ENCODE results near the gene CNTD1. TPM values are rescaled to one million over a fixed set of nuclear protein-coding genes. Genes with fewer than 3 reads are reported as not detected.

The CNTD1 gene
- total and polyA plus RNA-seq, 2 experiments from 2014 or later, result 0.27 to 2.5 TPM

- no peaks in the 10 kb centered on the region for H3K9me3 ChIP-seq (ENCODE audit: low read depth)
- peaks cover 42% of the 10 kb centered on the region for H3K27me3 ChIP-seq
- no peak for DNase-seq (ENCODE audit: low read depth in 1 of 2, low spot score in 1 of 2)
Observed at GRCh38 chr17:42784811-42785592, 13.7 kb upstream of the CNTD1 start.

DNA sequence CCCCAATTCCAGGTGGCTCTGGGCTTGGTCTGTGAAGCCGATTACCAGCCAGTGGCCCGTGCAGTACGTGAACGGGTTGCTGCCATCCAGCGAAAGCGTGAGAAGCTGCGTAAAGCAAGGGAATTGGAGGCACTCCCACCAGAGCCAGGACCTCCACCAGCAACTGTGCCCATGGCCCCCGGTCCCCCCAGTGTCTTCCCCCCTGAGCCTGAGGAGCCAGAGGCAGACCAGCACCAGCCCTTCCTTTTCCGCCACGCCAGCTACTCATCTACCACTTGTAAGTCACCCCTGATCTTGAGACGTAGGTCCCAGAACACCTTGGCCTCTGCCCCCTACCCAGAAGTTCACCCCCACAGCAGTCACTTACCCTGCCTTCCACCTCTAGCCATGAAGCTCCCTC is 11.4 kb upstream of the CNTD1 start:
- no peaks in the 10 kb centered on the region for H3K36me3 ChIP-seq
- no peak for TF ChIP-seq CTCF (IDR thresholded peaks at IDR 0.05; ENCODE audit: low read depth, low read length)
- H3K27ac ChIP-seq, result no peak overlapping the region
- peaks cover 25% of the 10 kb centered on the region for H3K27me3 ChIP-seq
- no peak for DNase-seq (ENCODE audit: low read depth in 1 of 2, low spot score in 1 of 2)
- no peaks in the 10 kb centered on the region for H3K9me3 ChIP-seq (ENCODE audit: low read depth)
- H3K4me1 ChIP-seq (ENCODE audit: low read depth), result no peaks in the 10 kb centered on the region
- H3K4me3 ChIP-seq, result no peak overlapping the region

More at GRCh38 chr17:42784811-42785592, 13.7 kb upstream of the CNTD1 start:
- TF ChIP-seq CTCF (IDR thresholded peaks at IDR 0.05; ENCODE audit: low read depth, low read length), result no peak
- H3K27ac ChIP-seq, result no peak overlapping the region
- H3K4me1 ChIP-seq (ENCODE audit: low read depth), result no peaks in the 10 kb centered on the region
- H3K4me3 ChIP-seq, result no peak overlapping the region
- no peaks in the 10 kb centered on the region for H3K36me3 ChIP-seq

GRCh38 chr17:42791948-42792347 is 6.7 kb upstream of the CNTD1 start:
- H3K27ac ChIP-seq, result no peak overlapping the region
- H3K4me3 ChIP-seq, result no peak overlapping the region
- no peaks in the 10 kb centered on the region for H3K36me3 ChIP-seq
- H3K27me3 ChIP-seq, result peaks cover under 1% of the 10 kb centered on the region
- H3K9me3 ChIP-seq (ENCODE audit: low read depth), result no peaks in the 10 kb centered on the region
- no peaks in the 10 kb centered on the region for H3K4me1 ChIP-seq (ENCODE audit: low read depth)
- TF ChIP-seq CTCF (IDR thresholded peaks at IDR 0.05; ENCODE audit: low read depth, low read length), result no peak
- no peak for DNase-seq (ENCODE audit: low read depth in 1 of 2, low spot score in 1 of 2)

GRCh38 chr17:42792545-42792944 is 6.1 kb upstream of the CNTD1 start:
- no peak for DNase-seq (ENCODE audit: low read depth in 1 of 2, low spot score in 1 of 2)
- TF ChIP-seq CTCF (IDR thresholded peaks at IDR 0.05; ENCODE audit: low read depth, low read length), result no peak

GRCh38 chr17:42795061-42795460 is 3.6 kb upstream of the CNTD1 start:
- DNase-seq (ENCODE audit: low read depth in 1 of 2, low spot score in 1 of 2), result no peak
- TF ChIP-seq CTCF (IDR thresholded peaks at IDR 0.05; ENCODE audit: low read depth, low read length), result no peak
- no peak overlapping the region for H3K27ac ChIP-seq

More at GRCh38 chr17:42792545-42792944, 6.1 kb upstream of the CNTD1 start:
- Histone ChIP-seq H3K4me1 (ENCODE audit: low read depth) (no peaks in the 10 kb centered on the region), H3K36me3 (no peaks in the 10 kb centered on the region), H3K27me3 (no peaks in the 10 kb centered on the region), H3K9me3 (ENCODE audit: low read depth) (no peaks in the 10 kb centered on the region), H3K4me3 (no peak overlapping the region), H3K27ac (no peak overlapping the region)

More at GRCh38 chr17:42795061-42795460, 3.6 kb upstream of the CNTD1 start:
- Histone ChIP-seq H3K27me3 (no peaks in the 10 kb centered on the region), H3K4me3 (no peak overlapping the region), H3K4me1 (ENCODE audit: low read depth) (no peaks in the 10 kb centered on the region), H3K36me3 (no peaks in the 10 kb centered on the region), H3K9me3 (ENCODE audit: low read depth) (no peaks in the 10 kb centered on the region)

All from cardiac muscle cell (in vitro differentiated cells and primary cell).